Kidney (tissue), 14 donors: ENCODE results near the gene FBXL16. TPM values are rescaled to one million over a fixed set of nuclear protein-coding genes. Genes with fewer than 3 reads are reported as not detected.
A peak's percentile ranks its signal among the peaks of the same experiment; 100 is the strongest.

ENCODE experiments used
- DNase-seq, 5 donors: peaks; one replicate each; pipeline ENCODE4 v3.0.0-alpha.2; 2013 to 2020
- FAIRE-seq: peaks from 2 replicates; lab custom pipeline; 2012; peaks lifted over from hg19 to GRCh38; lab: Jason Lieb, UNC
- H3K27ac ChIP-seq, 2 donors: one replicate each; pipeline ENCODE4 v1.7.0; 2013; ENCODE audit warnings: low read depth in 2 of 2, low read length in 2 of 2, inconsistent platforms in 1 of 2
- H3K27me3 ChIP-seq: one replicate; pipeline ENCODE4 v1.7.1; 2013; ENCODE audit warnings: low read length, inconsistent platforms; ENCODE audit not compliant: control insufficient read depth, insufficient read depth
- H3K36me3 ChIP-seq, 3 donors: one replicate each; pipeline versions ENCODE4 v1.7.0 to v1.7.1; 2013; ENCODE audit warnings: low read length in 3 of 3, control low read depth in 1 of 3, inconsistent platforms in 1 of 3; ENCODE audit not compliant: insufficient read depth in 3 of 3, control insufficient read depth in 2 of 3
- H3K4me1 ChIP-seq, 3 donors: one replicate each; pipeline versions ENCODE4 v1.7.0 to v1.7.1; 2013; ENCODE audit warnings: low read length in 3 of 3, inconsistent platforms in 1 of 3, low read depth in 1 of 3; ENCODE audit not compliant: control insufficient read depth in 2 of 3, insufficient read depth in 2 of 3
- H3K4me3 ChIP-seq, 3 donors: one replicate each; pipeline versions ENCODE4 v1.7.0 to v1.8.1; 2013; ENCODE audit warnings: low read length in 3 of 3, control low read depth in 1 of 3, inconsistent platforms in 1 of 3
- H3K9ac ChIP-seq, 3 donors: one replicate each; pipeline versions ENCODE4 v1.7.0 to v1.7.1; 2013; ENCODE audit warnings: low read length in 3 of 3, control low read depth in 1 of 3, inconsistent platforms in 1 of 3
- H3K9me3 ChIP-seq, 3 donors: one replicate each; pipeline versions ENCODE4 v1.7.0 to v1.7.1; 2013; ENCODE audit warnings: low read length in 3 of 3, control low read depth in 1 of 3, inconsistent platforms in 1 of 3; ENCODE audit not compliant: control insufficient read depth in 2 of 3, insufficient read depth in 1 of 3
- intact Hi-C: fragments of 100-400 bp; cut with DNase I; formaldehyde crosslinking; loops from one replicate; pipeline ENCODE4 v1.11.1; 2022
- polyA plus RNA-seq: library from polyadenylated mRNA; stranded (reverse); fragments of 350-450 nt; fragmentation: Illumina TruSeq; extraction: RNeasy Lipid Tissue Mini Kit (QIAGEN cat#74804); gene quantifications from one replicate; pipeline ENCODE4 v1.2.3, GENCODE V29; 2014; ENCODE audit warnings: low read depth, low replicate concordance; ENCODE audit not compliant: insufficient read depth
- total RNA-seq: library from RNA; stranded (reverse); fragmentation: NEBNext Ultra II Directional; extraction: Animal tissue kit (Norgen Biotek cat#: 25700); gene quantifications from one replicate; pipeline ENCODE4 v1.2.1, GENCODE V29; 2021
- TF ChIP-seq, protein P1 (sequence below): IDR thresholded peaks from 3 replicates; pipeline ENCODE4 v1.5.1; 2012; ENCODE audit warnings: mild to moderate bottlenecking, moderate library complexity, borderline replicate concordance; ENCODE audit not compliant: insufficient read depth; ENCODE audit errors: extremely low read depth
- donor health status: control.
- donor health status: control.
- donor health status: control.
- donor health status: control.
- donor health status: control.
- donor health status: DM: yes; HTN: yes; CAD: no.
- donor health status: Normal renal cell carcinoma (clear cell type).

Gene FBXL16
- total and polyA plus RNA-seq, 2 donors from 2014 or later: 12.0 to 44.9 TPM

DNA sequence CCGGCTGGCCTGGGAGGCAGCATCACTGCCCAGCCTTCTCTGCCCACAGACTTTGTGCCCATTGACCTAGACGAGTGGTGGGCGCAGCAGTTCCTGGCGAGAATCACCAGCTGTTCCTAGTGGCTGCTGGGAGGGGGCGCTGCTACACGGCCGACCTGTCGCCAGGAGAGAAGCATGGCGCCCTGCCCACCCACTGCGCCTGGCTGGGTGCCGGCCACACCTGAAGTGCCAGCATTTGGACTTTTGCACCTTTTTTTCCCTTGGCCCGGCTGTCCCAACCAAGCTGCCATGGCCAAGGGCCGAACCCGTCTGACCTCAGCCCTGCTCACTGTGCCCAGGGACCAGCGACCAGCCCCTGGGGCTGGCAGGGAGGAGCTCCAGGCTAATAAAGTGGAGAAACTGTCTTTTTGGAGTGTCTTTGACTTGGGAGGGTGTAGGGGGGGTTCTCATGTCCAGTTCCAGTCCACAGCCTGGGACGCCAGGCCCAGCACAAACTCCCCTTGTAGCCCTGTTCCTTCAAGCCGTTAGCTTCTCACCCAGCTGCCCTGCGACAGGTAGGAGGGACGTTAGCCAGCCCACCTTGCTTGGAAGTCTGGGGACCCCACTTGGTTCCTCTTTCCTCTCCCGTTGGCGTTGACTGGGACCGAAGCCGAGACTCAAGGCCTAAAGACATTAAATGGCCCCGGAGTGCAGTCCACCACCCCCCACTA lies 57.4 kb downstream of the FBXL16 start:
- intact Hi-C loops: no loop called here
- Histone ChIP-seq H3K9ac (peak overlapping the region in 2 of 3 donors; percentile 52 to 54), H3K4me1 (peaks cover 0 to 37% (median 12%) of the 10 kb centered on the region in 3 donors), H3K4me3 (peak overlapping the region; percentile 42 to 56 (median 55)), H3K36me3 (no peaks in the 10 kb centered on the region), H3K9me3 (no peaks in the 10 kb centered on the region), H3K27ac (peak overlapping the region; percentile 68 to 78), H3K27me3 (no peaks in the 10 kb centered on the region)
- DNase-seq (no peak), FAIRE-seq (no peak)
- TF ChIP-seq, protein P1, sequence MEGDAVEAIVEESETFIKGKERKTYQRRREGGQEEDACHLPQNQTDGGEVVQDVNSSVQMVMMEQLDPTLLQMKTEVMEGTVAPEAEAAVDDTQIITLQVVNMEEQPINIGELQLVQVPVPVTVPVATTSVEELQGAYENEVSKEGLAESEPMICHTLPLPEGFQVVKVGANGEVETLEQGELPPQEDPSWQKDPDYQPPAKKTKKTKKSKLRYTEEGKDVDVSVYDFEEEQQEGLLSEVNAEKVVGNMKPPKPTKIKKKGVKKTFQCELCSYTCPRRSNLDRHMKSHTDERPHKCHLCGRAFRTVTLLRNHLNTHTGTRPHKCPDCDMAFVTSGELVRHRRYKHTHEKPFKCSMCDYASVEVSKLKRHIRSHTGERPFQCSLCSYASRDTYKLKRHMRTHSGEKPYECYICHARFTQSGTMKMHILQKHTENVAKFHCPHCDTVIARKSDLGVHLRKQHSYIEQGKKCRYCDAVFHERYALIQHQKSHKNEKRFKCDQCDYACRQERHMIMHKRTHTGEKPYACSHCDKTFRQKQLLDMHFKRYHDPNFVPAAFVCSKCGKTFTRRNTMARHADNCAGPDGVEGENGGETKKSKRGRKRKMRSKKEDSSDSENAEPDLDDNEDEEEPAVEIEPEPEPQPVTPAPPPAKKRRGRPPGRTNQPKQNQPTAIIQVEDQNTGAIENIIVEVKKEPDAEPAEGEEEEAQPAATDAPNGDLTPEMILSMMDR: no peak

DNA sequence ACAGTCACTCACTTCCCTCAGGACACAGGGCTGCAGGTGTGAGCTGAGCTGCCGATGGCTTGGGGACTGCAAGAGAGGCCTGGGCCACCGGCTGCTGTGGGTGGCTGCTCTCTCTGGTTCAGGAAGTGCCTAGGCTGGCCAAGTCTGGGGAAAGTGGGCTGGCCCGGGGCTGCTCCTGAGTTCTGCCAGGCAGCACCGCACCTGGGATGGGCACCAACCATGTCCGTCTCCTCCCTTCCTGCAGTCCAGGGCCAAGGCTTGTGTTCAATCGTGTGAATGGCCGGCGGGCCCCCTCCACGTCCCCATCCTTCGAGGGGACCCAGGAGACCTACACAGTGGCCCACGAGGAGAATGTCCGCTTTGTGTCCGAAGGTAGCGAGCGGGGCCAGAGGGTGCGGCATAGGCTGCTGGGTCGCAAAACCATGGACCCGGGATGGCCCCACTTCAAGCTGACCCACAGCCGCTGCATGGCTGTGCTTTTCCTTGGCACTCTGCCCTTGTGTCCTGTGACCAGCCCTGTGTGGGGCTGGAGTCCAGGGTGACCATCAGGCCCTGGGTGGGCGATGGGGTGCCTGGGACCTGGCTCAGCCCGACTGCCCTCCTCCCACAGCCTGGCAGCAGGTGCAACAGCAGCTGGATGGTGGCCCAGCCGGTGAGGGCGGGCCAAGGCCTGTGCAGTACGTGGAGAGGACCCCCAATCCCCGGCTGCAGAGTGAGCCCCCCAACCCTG lies 58.3 kb downstream of the FBXL16 start:
- TF ChIP-seq, protein P1: no peak
- peak overlapping the region; percentile 65 to 78 for H3K27ac ChIP-seq
- no peaks in the 10 kb centered on the region for H3K9me3 ChIP-seq
- H3K9ac ChIP-seq: peak overlapping the region in 1 of 3 donors; percentile 58
- peak overlapping the region in 1 of 3 donors; percentile 35 for H3K4me3 ChIP-seq
- H3K4me1 ChIP-seq: peaks cover 0 to 40% (median 12%) of the 10 kb centered on the region in 3 donors
- DNase-seq (no peak), FAIRE-seq (no peak)
- no peaks in the 10 kb centered on the region for H3K27me3 ChIP-seq
- no peaks in the 10 kb centered on the region for H3K36me3 ChIP-seq
- intact Hi-C loops: no loop called here

DNA sequence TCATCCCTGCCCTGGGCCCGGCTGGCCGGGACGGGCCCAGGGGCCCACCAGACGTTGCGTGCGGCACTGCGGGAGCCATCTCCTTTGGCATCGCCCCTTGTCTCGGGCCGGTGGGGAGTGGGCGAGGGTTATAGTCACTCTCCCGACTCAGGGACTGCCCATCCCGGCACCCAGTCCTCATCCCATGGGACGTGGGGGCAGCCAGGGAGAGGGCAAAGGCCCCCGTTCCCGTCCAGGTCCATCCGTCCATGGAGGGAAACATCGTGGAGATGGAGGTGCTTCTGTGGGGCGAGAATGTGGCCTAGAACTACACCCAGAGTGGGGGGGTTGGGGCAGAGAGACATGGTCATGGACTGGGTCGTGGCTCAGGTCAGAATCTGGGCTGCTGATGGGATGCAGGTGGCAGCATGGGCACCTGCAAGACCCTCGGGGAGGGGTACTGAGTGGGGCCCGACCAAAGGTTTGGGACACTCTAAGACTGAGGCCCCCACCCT lies 58.9 kb downstream of the FBXL16 start:
- no peak for DNase-seq
- peak overlapping the region in 1 of 3 donors; percentile 58 for H3K9ac ChIP-seq
- TF ChIP-seq, protein P1: no peak

More for the DNA sequence above, 58.9 kb downstream of the FBXL16 start:
- intact Hi-C loops: no loop called here
- FAIRE-seq: no peak
- Histone ChIP-seq H3K4me1 (peaks cover 0 to 40% (median 12%) of the 10 kb centered on the region in 3 donors), H3K27me3 (no peaks in the 10 kb centered on the region), H3K9me3 (no peaks in the 10 kb centered on the region), H3K36me3 (no peaks in the 10 kb centered on the region), H3K4me3 (peak overlapping the region in 1 of 3 donors; percentile 35), H3K27ac (peak overlapping the region; percentile 65 to 78)
